K562 (cell line): ENCODE data around the gene LYPD5. TPM values are rescaled to one million over a fixed set of nuclear protein-coding genes. Genes with fewer than 3 reads are reported as not detected.

Experiments used
- BRCA1 ChIP-seq, 2 experiments: fragments of 450-650 bp in 1 of 2; sonication (generic) in 1 of 2; formaldehyde crosslinking in 1 of 2; IDR thresholded peaks; 2 replicates each; pipeline versions ENCODE4 v1.5.0 to v1.6.1; 2017 to 2020; ENCODE audit warnings: mild to moderate bottlenecking in 1 of 2, missing genetic modification reagents in 1 of 2
- MIER1 ChIP-seq: fragments of 450-650 bp; IDR thresholded peaks from 2 replicates; pipeline ENCODE4 v1.6.1; 2016; ENCODE audit warnings: antibody characterized with exemption, mild to moderate bottlenecking, low read depth
- RAD21 ChIP-seq, 2 experiments: fragments of 250-450 bp in 1 of 2; fragments of 450-650 bp in 1 of 2; sonication (Bioruptor Pico) in 1 of 2; formaldehyde crosslinking in 1 of 2; IDR thresholded peaks in 1 of 2; conservative IDR thresholded peaks in 1 of 2; 2 replicates each; pipeline versions ENCODE4 v1.4.0 to v1.8.0; 2020 to 2022; ENCODE audit warnings: mild to moderate bottlenecking in 2 of 2, moderate library complexity in 1 of 2
- RBFOX2 ChIP-seq: fragments of 200-400 bp; formaldehyde crosslinking; IDR thresholded peaks from 2 replicates; pipeline ENCODE4 v1.6.1; 2017; ENCODE audit warnings: low read depth, mild to moderate bottlenecking, low read length, moderate library complexity
- ZNF175 ChIP-seq: fragments of 200-800 bp; sonication (Bioruptor generic); IDR thresholded peaks from 2 replicates; pipeline ENCODE4 v1.6.1; 2016; ENCODE audit warnings: low read depth, mild to moderate bottlenecking, missing genetic modification characterization, missing compliant biosample characterization
- ZNF253 ChIP-seq: fragments of 250-450 bp; sonication (Bioruptor Pico); conservative IDR thresholded peaks from 2 replicates; pipeline ENCODE4 v1.6.1; 2021; ENCODE audit warnings: mild to moderate bottlenecking
- ZNF407 ChIP-seq: fragments of 450-650 bp; IDR thresholded peaks from 2 replicates; pipeline ENCODE4 v1.6.1; 2016; ENCODE audit warnings: low read depth
- ZSCAN32 ChIP-seq: fragments of 450-650 bp; formaldehyde crosslinking; IDR thresholded peaks from 2 replicates; pipeline ENCODE4 v1.4.0; 2020; ENCODE audit warnings: mild to moderate bottlenecking, moderate library complexity
- polyA plus RNA-seq, 8 experiments: library from polyadenylated mRNA; depleted of rRNA in 4 of 8; stranded (reverse) in 5 of 8; unstranded in 3 of 8; fragments of >200 nt; fragmentation: Nextera tagmentation in 2 of 8; fragmentation: Illumina TruSeq in 1 of 8; extraction: Ambion mirVana in 2 of 8; extraction: Trizol in 1 of 8; gene quantifications; 2 replicates each; pipeline versions ENCODE4 v1.2.1 to v1.2.3, GENCODE V29; 2011 to 2014; ENCODE audit warnings: inconsistent platforms in 1 of 8, missing spikeins in 1 of 8
- total RNA-seq, 7 experiments: library from RNA; depleted of rRNA in 6 of 7; stranded (reverse); fragments of >200 nt in 6 of 7; fragmentation: Illumina TruSeq in 2 of 7; extraction: Trizol in 2 of 7; gene quantifications; 2 replicates each; pipeline versions ENCODE4 v1.2.1 to v1.2.3, GENCODE V29; 2011 to 2021; ENCODE audit warnings: low replicate concordance in 1 of 7
- TF ChIP-seq, protein P1 (sequence below), 2 experiments: fragments of 450-650 bp; IDR thresholded peaks; 2 replicates each; pipeline ENCODE4 v1.6.1; 2016

LYPD5 gene
- total and polyA plus RNA-seq, 9 of the 15 experiments (the other 6 are each of a cell fraction or from before 2014, with no cell fraction given): 0.03 to 0.22 (median 0.10) TPM; not detected in 3

DNA sequence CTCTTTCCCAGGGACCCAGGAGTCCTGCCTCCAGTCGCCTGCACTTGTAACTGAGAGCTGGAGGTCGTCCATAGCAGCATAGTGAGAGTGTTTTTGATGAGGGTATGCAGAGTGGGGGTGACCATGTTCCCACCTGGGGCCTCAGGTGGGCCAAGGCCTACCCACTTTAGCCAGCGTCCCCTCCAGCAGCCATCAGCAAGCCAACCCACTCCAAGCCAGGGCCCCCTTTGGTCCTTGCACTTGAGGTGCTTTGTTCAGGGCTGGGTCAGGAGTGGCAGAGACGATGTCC is 35.5 kb downstream of the LYPD5 start (continued):
- TF ChIP-seq ZNF407: no peak
- TF ChIP-seq ZNF175 (CRISPR knock-in tag): no peak
- 0 out of 4 replicates have a peak, but pooled peaks of 1 of the 2 experiments have one; percentile 2 for TF ChIP-seq RAD21 (CRISPR knock-in tag; conservative IDR thresholded peaks at IDR 0.05 in 1 of 2, IDR thresholded peaks at IDR 0.05 in 1 of 2)
- TF ChIP-seq MIER1: no peak
- no peak for TF ChIP-seq BRCA1 (IDR thresholded peaks at IDR 0.05)
- TF ChIP-seq BRCA1 (CRISPR knock-in tag; IDR thresholded peaks at IDR 0.05): 0 out of 2 replicates have a peak, but pooled peaks have one; percentile 26
- 0 out of 2 replicates have a peak, but pooled peaks have one; percentile 33 for TF ChIP-seq RBFOX2
- no peak for TF ChIP-seq ZSCAN32
- no peak for TF ChIP-seq ZNF253
- TF ChIP-seq, protein P1, sequence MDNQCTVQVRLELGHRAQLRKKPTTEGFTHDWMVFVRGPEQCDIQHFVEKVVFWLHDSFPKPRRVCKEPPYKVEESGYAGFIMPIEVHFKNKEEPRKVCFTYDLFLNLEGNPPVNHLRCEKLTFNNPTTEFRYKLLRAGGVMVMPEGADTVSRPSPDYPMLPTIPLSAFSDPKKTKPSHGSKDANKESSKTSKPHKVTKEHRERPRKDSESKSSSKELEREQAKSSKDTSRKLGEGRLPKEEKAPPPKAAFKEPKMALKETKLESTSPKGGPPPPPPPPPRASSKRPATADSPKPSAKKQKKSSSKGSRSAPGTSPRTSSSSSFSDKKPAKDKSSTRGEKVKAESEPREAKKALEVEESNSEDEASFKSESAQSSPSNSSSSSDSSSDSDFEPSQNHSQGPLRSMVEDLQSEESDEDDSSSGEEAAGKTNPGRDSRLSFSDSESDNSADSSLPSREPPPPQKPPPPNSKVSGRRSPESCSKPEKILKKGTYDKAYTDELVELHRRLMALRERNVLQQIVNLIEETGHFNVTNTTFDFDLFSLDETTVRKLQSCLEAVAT (IDR thresholded peaks at IDR 0.05): no peak
- TF ChIP-seq, all 486 proteins: peak for 6
